Lower leg skin (tissue), 3 donors: ENCODE measurements around the gene PSME2.

Experiments used
- CTCF ChIP-seq, 3 donors: fragments of 450-650 bp; IDR thresholded peaks; one replicate each; pipeline ENCODE4 v1.5.1; 2016; ENCODE audit warnings: antibody characterized with exemption in 3 of 3, mild to moderate bottlenecking in 3 of 3, moderate library complexity in 2 of 3
- POLR2A ChIP-seq, 2 donors: fragments of 450-650 bp; IDR thresholded peaks; one replicate each; pipeline ENCODE4 v1.6.1; 2016 to 2017; ENCODE audit warnings: antibody characterized with exemption in 2 of 2, mild to moderate bottlenecking in 1 of 2, moderate library complexity in 1 of 2

DNA sequence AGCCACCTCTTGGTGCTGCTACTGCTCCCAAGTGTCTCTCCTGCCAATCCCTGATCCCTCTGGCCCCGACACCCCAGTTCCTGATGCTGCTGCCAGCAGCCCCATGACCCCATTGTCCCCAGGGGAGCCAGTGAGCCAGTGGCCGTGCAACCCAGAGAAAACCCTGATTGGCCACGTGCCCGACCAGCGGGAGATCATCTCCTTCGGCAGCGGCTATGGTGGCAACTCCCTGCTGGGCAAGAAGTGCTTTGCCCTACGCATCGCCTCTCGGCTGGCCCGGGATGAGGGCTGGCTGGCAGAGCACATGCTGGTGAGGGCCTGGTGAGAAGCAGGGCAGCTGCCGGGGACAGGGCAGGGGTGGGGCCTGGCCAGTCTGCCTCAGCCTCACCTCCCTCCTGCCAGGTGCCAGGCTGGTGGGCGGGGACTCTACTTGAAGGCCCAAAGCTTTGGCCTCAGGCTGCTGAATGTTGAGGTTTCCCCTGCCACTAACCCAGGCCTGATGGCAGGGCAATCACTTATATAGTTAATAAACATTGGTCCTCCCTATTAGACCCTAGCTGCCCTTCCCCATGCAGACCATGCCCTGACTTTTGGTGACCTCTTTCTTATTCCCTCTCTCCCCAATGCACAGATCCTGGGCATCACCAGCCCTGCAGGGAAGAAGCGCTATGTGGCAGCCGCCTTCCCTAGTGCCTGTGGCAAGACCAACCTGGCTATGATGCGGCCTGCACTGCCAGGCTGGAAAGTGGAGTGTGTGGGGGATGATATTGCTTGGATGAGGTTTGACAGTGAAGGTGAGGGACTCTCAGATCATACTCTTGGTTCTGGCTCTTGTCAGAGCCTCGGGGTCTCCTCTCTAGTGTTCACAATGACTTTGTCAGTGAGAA is 47.2 kb downstream of the PSME2 start:
- TF ChIP-seq POLR2A (IDR thresholded peaks at IDR 0.05): no peak
- no peak for TF ChIP-seq CTCF (IDR thresholded peaks at IDR 0.05)
